GM19035 (cell line): Measurements from ENCODE around the gene SPATA21.

Experiments used
- ATAC-seq: cut with Tn5 transposase; IDR thresholded peaks from one replicate; pipeline ENCODE4 v1.9.1; 2021; ENCODE audit not compliant: unreplicated experiment

Gene SPATA21

GRCh38 chr1:16422041-16422440 is 15.2 kb downstream of the SPATA21 start:
- no peak for ATAC-seq

GRCh38 chr1:16421201-16421600 is 16.0 kb downstream of the SPATA21 start:
- no peak for ATAC-seq

- no peak for ATAC-seq
These were observed 16.7 kb downstream of the SPATA21 start for GRCh38 chr1:16420424-16421118.

DNA sequence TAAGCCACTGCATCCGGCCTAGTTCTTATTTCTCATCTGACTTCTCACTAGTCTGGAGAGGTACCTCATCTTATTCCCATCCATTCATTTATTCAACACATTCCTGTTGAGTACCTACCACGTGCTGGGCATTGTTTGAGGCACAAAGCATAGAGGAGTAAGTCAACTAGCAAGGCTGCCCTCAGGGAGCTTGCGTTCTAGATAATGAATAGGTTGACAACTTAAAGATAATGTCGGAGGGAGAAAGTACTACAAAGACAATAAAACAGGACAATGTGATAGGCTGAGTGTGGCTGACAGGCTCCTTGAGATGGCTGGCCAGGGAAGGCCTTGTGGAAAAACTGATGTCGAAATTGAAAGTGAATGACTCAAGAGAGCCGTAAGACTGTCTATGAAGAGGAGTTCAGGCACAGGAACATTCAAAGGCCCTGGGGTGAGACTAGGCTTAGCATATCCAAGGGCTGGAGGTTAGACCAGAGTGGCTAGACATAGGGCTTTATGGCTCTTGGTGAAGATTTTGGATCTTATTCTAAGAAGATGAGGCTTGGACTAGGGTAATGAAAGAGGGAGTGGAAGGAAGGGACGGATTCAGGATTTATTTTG is 18.3 kb downstream of the SPATA21 start:
- no peak for ATAC-seq

DNA sequence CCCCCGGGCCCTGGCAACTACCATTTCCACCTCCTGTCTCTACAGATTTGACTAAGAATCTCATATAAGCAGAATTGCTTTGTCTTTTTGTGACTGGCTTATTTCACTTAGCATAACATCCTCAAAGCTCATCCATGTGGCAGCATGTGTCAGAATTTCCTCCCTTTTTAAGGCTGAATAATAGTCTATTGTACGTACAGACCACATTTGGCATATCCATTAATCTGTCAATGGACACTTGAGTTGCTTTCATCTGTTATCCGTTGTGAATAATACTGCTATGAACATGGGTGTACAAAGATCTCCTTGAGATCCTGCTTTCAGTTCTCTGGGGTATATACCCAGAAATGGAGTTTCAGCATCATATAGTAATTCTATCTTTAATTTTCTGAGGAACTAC is 24.0 kb downstream of the SPATA21 start:
- no peak for ATAC-seq

GRCh38 chr1:16410803-16411202 is 26.4 kb downstream of the SPATA21 start:
- ATAC-seq: no peak

DNA sequence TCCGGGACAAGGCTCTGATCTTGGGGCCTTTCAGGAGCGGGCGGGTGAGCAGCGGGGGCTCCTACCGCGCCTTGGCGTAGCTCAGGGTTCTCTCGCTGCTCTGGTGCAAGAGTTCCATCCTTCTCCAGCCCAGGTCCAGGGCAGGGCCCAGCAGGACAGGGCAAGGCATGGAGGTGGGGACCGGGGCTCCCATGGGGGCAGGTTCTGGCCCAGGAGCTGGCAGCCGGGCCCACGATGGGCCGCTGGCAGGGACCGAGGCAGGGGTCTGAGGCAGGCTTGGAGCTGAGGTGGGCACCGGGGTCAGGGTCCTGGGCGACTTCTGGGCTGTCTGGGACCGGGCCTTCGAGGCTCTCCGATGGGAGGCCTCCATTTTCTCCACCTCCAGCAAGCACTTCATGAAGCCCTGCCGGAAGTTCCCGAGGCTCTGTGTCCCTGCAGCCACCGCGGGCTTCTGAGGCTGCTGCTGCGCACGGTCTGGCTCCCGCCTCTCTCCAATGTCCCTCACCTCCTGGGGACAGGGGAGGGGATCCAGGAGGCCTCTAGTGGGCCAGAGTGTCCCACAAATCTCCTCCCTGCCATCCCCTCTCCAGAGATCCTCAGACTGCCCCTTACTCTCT is 27.6 kb downstream of the SPATA21 start:
- ATAC-seq: no peak

GRCh38 chr1:16406868-16407267 is 30.4 kb downstream of the SPATA21 start:
- ATAC-seq: no peak

- no peak for ATAC-seq
These were observed 31.8 kb downstream of the SPATA21 start for GRCh38 chr1:16405441-16405840.

DNA sequence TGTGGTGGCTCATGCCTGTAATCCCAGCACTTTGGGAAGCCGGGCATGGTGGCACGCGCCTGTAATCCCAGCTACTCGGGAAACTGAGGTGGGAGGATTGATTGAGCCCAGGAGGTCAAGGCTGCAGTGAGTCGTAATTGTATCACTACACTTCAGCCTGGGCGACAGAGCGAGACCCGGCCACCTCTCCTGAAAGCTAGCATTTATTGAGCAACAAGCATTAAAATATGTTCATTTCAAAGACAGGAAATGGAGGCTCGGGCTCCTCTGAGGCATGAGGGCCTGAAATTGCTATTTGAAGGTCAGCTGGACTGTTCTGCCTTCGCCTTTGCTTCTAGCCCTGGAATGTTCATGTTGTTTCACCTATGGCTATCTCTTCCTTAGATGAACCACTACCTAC is 34.5 kb downstream of the SPATA21 start:
- no peak for ATAC-seq

DNA sequence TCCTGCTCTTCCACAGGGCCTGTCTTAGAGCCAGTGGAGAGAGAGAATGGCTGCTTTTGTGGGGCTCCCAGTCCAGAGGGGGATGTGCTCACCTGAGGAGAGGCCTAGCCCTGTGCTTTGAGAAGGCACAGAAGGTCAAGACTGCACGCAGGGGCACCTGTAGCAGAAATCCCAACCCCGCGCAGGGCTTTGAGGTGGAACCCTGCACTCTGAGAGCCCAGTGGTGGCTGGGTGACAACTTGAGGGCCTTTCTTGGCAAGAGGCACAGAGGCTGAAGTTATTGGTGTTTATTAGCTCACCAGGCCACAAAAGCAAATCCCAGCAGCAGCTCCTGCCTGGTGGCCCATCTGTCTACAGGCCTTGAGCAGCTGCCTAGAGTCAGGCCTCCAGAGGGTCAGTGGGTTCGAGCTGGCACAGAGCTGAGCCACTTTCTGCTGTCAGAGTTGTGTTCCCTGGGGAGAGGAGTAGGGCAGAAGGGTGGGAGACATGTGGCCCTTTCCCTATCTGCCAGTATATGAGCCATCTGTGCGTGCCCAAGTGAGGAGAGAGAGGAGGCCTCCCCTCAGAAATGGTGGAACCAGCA is 38.8 kb downstream of the SPATA21 start:
- no peak for ATAC-seq

DNA sequence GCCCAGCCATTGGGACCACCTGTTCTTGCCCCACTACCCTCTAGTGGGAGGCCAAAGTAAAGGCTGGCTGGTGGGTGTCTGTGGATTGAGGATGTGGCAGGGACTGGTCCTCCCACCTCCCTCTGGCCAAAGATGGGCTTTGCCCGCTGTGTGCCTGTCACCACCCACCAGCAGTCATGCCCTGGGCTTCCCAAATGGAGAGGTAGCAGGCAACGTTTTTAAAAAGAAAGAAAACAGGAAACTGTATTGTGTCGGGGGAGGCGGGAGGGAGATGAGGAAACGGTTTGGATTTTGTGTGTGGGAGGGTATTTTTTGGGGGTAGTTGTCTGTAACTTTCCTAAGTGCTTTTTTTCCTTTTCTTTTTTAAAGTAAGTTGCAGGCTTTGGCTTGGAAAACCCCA is 40.1 kb downstream of the SPATA21 start:
- ATAC-seq: no peak

GRCh38 chr1:16396591-16396990 is 40.6 kb downstream of the SPATA21 start:
- ATAC-seq: no peak

DNA sequence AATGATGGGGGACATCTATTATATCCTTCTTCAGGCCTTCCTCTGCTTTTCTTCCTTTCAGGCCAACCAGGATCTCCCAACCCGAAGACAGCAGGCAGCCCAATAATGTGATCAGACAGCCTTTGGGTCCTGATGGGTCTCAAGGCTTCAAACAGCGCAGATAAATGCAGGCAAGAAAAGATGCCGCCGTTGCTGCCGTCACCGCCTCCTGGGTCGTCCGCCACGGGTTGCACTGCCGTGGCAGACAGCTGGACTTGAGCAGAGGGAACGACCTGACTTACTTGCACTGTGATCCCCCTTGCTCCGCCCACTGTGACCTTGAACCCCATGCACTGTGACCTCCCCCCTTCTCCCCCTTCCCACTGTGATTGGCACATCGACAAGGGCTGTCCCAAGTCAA is 42.2 kb downstream of the SPATA21 start:
- ATAC-seq: no peak

DNA sequence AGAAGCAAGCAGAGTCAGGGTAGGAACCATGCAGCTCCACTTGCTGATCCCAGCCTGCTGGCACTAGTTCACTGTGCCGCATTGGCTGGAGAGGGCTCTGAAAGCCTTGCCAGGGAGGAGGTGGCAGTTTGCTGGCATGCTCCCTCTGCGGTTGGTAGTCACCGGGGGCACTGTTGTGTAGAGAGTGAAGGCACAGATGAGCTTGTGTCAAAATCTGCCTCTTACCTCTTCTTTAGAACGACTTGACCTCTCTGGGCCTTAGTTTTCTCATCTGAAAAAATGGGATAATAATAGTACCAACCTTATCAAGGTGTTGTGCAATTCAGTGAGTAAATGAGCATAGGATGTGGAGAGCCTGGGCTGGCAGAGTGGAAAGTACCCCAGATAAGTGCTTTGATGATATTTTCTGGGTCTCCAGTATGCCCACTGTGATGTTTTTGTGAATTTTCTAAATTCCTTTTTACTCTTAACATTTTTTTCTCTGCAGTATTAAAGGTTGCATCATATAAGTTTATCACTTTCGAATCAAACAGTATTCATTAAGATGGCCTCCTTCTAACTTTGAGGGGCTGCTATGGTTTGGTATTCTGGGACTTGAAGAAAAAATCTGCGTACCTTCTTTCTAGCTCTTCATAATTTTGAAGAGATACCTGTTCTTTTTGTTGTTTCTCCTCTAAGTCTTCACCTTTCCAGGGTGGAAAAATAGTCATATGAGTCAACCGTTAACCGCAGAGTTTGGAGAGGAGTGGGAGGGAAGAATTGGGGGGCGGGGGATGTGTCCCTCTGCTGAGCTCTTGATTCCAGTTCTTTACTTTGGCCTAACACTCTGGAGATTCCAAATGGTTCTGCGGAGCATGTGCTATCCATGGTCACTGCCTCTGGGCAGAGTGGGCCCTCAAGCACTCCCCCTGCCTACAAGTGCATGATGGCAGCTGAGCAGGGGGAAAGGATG is 43.4 kb downstream of the SPATA21 start:
- no peak for ATAC-seq

DNA sequence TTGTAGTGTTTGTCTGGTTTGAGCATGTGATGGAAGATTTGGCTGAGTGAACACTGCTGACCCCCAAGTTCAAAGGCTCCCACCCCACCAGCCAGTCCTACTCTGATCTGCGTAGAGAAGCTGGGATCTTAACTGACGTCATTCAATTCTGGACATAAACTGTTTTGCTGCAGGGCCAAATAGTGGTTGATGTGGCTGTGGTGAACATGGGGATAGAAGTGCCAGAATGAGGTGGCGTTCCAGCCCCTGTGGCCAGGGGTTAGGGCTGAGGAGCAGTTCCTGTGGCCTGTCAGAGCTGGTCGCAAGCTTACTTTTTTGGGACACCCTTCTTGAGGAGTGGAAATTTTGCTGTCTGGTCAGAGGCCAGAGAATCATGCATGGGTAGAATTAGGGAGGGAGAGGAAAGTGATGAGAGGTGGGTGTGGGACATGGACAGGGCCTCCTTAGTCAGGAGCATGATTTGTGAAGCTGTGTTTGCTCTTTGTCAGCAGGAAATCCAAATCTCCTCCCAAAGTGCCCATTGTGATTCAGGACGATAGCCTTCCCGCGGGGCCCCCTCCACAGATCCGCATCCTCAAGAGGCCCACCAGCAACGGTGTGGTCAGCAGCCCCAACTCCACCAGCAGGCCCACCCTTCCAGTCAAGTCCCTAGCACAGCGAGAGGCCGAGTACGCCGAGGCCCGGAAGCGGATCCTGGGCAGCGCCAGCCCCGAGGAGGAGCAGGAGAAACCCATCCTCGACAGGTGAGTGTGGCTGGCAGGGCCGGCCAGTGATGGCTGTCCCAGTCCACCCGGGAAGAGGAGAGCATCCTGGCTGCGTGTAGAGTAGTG is 44.3 kb downstream of the SPATA21 start:
- no peak for ATAC-seq

DNA sequence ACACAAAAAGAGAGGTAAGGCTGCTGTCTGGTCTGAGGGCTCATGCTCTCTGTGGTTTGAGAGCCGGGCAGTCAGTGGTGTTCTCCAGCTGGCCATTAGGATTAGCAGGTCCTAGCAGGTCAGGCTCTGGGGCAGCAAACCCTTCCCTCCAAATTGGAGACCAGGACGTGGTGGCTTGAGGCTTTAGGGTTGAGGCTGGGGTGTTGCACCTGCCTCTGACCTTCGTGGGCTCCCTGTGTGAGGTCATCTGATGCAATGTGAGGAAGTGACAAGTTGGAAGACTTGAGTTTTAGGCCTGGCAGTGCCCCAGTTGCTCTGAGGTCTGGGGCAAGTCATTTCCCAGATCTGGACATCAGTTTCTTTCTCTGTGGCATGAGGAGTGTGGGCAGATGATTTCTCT is 45.8 kb downstream of the SPATA21 start:
- no peak for ATAC-seq

DNA sequence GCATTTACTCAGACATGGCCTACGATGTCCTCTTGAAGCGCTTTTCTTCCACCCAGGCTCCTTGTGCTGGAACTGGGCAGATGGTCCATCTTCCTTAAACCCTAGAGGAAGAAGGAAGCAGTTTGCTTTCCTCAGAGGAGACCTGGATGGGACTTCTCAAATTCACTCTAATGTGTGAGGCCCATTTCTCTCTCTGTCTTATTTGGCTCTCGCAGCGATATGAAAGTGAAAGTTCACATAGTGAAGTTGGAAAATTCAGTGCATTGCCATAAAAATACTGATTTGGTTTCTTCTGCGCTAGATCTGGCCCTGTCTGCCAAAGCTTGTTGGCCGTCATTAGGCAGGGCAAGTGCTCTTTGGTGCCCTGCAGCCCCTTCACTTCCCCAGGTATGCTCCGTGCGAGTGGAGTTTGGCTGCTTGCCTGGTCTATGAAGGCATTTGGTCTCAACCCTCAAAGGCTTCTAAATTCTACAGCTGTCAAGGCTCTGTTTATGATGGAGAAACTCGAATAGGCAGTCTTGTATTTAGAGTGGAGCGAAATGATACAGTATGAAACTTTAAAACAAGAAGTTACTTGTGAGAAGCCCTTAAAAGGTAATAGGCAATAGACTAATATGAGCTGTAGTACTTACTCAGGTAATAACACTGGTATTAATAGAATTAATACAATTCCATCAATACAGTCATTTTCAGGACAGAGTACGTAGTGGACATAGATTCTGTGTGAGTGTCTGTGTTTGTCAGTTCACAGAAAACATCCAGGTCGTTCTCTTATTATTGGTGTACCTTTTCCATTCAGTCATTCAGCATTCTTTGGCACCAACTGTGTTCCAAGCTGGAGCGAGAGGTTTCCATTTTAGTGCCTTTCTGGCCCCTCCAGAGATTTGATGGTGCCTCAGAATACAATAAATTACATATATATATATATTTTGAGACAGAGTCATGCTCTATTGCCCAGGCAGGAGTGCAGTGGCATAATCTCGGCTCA is 49.7 kb downstream of the SPATA21 start:
- ATAC-seq: peak; percentile 42
